ENCODE results near the gene KIR2DL4. TPM values are rescaled to one million over a fixed set of nuclear protein-coding genes. Genes with fewer than 3 reads are reported as not detected.
"Not testable (repeated sequence)": the region's sequence is repeated elsewhere in the genome, so short reads cannot be mapped to it uniquely, and the experiment has no call there.

The KIR2DL4 gene
- total RNA-seq = under 1 TPM; 0.13 to 0.21 TPM

DNA sequence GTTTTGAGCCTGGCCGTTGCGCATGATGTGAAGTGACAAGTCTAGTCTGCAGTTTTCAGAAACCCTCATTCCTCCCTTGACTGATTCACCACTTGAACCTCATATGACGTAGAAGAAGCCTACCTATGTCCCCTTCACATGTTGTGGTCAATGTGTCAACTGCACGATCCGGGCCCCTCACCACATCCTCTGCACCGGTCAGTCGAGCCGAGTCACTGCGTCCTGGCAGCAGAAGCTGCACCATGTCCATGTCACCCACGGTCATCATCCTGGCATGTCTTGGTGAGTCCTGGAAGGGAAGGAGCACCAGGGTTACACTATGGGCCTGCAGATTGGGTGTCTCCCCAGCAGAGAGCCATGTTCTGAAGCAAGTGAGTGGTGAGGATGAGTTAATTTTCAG is at the start of gene KIR2DL4:
KIR2DL4 (plus strand) TSS at position 201 of the 400 bp plus-strand sequence; CDS start at position 243, 42 bp downstream.
- CTCF ChIA-PET = no interaction called here

DNA sequence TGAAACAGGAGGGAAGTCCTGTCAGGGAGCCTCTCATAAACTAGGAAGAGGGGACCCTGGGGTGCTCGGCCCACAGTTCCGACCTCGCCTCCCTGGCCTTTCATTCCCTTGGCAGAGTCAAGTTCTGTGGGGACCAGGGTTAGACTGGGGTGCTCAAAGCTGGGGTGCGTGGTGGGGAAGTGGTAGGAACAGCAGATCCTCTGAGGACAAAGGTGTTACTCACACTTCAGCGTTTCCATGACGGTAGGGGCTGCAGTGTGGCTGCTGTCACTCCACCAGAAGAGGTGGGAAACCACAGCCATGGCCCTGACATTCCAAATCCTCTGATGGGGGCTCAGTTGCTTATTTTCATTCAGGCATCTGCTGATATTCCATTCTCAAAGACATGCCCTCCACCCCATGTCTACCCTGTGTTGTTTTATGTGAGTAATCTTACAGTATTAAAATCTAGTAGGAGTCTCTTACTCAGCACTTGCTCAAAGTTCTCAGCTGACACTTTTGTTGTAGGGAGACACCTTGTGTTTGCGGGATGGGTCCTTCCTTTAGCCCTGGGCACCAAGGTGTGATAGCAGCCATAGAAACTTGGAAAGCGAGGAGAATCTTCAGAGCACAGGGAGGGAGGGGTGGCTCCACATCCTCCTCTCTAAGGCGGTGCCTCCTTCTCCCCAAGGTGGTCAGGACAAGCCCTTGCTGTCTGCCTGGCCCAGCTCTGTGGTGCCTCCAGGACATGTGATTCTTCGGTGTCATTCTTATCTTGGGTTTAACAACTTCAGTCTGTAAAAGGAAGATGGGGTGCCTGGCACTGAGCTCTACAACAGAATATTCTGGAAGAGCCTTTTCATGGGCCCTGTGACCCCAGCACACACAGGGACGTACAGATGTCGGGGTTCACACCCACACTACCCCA is 47.0 kb upstream of the KIR2DL4 start:
- POLR2A ChIA-PET, CTCF ChIA-PET: not testable (repeated sequence)

More for the DNA sequence above, at the start of gene KIR2DL4:
- POLR2A ChIA-PET = no interaction called here

DNA sequence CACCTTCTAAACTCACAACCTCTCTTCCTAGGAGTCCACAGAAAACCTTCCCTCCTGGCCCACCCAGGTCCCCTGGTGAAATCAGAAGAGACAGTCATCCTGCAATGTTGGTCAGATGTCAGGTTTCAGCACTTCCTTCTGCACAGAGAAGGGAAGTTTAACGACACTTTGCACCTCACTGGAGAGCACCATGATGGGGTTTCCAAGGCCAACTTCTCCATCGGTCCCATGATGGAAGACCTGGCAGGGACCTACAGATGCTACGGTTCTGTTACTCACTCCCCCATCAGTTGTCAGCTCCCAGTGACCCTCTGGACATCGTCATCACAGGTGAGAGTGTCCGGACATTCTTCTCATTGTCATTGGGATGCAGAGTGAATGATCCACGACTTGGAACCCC is 44.8 kb upstream of the KIR2DL4 start:
- POLR2A ChIA-PET, CTCF ChIA-PET: not testable (repeated sequence)

DNA sequence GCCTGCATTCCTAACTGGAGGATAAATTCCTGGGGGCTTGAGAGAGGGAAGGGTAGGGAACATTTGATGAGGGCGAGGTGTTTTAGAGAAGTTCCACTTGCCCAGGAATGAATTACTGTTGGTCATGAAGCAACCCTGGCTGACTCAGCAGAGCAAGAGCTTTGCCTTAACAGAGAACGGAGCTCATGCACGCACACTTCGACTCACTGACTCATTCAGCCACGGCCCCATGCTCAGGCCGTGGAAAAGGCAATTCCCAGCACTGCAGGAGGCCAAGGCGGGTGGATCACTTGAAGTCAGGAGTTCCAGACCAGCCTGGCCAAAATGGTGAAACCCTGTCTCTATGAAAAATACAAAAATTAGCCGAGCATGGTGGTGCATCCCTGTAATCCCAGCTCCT is 39.2 kb upstream of the KIR2DL4 start:
- POLR2A ChIA-PET, CTCF ChIA-PET: not testable (repeated sequence)

DNA sequence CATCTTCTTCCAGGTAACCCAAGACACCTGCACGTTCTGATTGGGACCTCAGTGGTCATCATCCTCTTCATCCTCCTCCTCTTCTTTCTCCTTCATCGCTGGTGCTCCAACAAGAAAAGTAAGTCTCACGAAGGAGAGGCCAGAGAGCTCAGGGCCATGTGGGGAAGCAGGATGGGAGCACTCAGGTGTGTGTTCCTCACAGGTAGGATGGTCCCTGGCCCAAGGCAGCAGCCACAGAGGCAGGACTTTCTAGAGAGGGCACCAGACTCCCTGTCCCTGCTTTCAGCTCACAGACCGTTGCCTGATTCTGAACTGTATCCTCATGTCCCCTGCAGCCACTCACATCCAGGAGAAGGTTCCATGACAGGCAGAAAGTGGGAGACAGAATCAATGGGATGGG is 36.9 kb upstream of the KIR2DL4 start:
- CTCF ChIA-PET, POLR2A ChIA-PET: not testable (repeated sequence)

DNA sequence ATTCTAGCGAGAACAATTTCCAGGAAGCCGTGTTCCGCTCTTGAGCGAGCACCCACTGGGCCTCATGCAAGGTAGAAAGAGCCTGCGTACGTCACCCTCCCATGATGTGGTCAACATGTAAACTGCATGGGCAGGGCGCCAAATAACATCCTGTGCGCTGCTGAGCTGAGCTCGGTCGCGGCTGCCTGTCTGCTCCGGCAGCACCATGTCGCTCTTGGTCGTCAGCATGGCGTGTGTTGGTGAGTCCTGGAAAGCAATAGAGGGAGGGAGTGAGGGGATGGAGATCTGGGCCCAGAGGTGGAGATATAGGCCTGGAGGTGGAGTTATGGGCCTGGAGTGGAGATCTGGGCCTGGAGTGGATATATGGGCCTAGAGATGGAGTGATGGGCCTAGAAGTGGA is 33.8 kb upstream of the KIR2DL4 start, which contains the start of gene KIR2DL1:
KIR2DL1 (plus strand) TSS at position 148 of the 400 bp plus-strand sequence; CDS start at position 206, 58 bp downstream.
- POLR2A ChIA-PET, CTCF ChIA-PET: not testable (repeated sequence)

DNA sequence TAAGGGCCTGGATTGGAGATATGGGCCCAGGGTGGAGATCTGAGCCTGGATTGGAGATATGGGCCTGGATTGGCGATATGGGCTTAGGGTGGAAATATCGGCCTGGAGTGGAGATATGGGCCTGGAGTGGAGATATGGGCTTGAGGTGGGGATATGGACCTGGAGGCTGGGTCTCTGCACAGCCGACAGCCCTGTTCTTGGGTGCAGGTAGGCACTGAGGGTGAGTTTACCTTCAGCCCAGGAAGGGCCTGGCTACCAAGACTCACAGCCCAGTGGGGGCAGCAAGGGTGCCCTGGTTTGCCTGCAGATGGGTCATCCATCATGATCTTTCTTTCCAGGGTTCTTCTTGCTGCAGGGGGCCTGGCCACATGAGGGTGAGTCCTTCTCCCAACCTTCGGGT is 32.9 kb upstream of the KIR2DL4 start:
- POLR2A ChIA-PET, CTCF ChIA-PET: not testable (repeated sequence)

DNA sequence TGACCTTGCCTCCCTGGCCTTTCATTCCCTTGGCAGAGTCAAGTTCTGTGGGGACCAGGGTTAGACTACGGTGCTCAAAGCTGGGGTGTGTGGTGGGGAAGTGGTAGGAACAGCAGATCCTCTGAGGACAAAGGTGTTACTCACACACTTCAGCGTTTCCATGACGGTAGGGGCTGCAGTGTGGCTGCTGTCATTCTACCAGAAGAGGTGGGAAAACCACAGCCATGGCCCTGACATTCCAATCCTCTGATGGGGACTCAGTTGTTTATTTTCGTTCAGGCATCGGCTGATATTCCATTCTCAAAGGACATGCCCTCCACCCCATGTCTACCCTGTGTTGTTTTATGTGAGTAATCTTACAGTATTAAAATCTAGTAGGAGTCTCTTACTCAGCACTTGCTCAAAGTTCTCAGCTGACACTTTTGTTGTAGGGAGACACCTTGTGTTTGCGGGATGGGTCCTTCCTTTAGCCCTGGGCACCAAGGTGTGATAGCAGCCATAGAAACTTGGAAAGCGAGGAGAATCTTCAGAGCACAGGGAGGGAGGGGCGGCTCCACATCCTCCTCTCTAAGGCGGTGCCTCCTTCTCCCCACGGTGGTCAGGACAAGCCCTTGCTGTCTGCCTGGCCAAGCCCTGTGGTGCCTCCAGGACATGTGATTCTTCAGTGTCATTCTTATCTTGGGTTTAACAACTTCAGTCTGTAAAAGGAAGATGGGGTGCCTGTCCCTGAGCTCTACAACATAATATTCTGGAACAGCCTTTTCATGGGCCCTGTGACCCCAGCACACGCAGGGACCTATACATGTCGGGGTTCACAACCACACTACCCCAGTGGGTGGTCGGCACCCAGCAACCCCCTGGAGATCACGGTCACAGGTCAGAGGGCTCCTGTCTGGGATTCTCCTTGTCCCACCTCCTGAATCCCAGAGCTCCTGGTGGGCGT is 32.1 kb upstream of the KIR2DL4 start:
- POLR2A ChIA-PET, CTCF ChIA-PET: not testable (repeated sequence)

DNA sequence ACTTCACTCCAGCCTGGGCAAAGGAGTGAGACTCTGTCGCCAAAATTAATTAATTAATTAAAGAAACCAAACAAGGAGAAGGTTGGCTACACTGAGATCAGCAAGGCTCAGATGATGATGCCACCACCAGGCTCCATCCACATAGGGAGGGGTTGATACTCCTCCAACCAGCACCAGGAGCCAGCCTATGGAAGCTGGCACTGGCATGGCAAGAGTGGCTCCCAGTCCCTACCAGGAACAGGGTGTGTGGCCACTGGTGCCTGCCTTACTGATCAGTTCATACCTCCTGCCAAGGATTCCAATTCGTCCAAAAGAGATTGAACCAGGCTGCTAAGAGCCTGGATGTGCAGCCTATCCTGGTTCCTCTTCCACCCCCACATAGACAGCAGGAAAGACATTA is 30.7 kb upstream of the KIR2DL4 start:
- POLR2A ChIA-PET, CTCF ChIA-PET: not testable (repeated sequence)

DNA sequence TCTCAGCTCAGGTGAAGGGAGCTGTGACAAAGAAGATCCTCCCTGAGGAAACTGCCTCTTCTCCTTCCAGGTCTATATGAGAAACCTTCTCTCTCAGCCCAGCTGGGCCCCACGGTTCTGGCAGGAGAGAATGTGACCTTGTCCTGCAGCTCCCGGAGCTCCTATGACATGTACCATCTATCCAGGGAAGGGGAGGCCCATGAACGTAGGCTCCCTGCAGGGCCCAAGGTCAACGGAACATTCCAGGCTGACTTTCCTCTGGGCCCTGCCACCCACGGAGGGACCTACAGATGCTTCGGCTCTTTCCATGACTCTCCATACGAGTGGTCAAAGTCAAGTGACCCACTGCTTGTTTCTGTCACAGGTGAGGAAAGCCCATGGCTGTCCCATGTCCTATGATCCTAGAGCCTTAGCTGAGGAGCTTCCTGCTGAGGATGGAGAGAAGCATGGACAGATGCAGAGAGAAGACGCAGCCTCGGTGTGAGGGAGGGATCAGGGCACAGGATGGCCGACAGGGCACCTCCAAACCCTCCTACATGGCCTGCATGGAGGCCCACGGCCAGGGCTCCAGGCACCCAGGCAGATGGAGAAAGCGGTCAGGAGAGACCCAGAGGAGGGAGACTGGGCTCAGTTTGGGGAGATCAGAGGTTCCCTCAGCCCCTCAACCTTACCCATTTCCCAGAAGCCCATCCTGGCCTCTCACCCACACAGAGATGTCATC is 28.2 kb upstream of the KIR2DL4 start:
- CTCF ChIA-PET, POLR2A ChIA-PET: not testable (repeated sequence)

DNA sequence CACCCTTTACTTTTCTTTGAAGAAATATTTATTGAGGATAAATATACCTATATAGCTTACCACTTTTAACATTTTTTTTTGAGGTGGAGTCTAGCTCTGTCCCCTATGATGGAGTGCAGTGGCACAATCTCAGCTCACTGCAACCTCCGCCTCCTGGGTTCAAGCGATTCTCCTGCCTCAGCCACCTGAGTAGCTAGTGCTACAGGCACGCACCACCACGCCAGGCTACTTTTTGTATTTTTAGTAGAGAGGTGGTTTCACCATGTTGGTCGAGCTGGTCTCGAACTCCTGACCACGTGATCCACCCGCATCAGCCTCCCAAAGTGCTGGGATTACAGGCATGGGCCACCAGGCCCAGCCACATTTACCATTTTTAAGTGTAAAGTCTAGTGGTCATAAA is 27.6 kb upstream of the KIR2DL4 start:
- CTCF ChIA-PET, POLR2A ChIA-PET: not testable (repeated sequence)

DNA sequence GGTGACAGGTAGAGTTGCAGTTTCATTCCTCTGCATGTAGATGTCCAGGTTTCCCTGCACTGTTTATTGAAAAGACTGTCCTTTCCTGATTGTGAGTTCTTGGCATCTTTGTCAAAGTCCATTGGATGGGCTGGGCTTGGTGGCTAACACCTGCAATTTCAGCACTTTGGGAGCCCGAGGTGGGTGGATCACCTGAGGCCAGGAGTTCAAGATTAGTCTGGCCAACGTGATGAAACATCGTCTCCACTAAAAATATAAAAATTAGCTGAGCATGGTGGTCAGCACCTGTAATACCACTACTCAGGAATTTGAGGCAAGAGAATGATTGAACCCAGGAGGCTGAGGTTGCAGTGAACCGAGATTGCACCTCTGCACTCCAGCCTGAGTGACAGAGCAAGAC is 25.6 kb upstream of the KIR2DL4 start:
- POLR2A ChIA-PET, CTCF ChIA-PET: not testable (repeated sequence)

DNA sequence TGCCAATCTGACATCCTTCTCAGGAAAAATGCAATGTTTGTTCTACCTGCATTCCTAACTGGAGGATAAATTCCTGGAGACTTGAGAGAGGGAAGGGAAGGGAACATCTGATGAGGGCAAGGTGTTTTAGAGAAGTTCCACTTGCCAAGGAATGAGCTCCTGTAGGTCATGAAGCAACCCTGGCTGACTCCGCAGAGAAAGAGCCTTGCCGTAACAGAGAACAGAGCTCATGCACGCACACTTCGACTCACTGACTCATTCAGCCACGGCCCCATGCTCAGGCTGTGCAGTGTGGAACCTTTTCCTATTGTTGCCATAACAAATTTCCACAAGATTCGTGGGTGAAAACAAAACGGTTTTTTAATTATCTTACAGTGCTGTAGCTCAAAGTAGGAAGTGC is 24.5 kb upstream of the KIR2DL4 start:
- CTCF ChIA-PET, POLR2A ChIA-PET: not testable (repeated sequence)

DNA sequence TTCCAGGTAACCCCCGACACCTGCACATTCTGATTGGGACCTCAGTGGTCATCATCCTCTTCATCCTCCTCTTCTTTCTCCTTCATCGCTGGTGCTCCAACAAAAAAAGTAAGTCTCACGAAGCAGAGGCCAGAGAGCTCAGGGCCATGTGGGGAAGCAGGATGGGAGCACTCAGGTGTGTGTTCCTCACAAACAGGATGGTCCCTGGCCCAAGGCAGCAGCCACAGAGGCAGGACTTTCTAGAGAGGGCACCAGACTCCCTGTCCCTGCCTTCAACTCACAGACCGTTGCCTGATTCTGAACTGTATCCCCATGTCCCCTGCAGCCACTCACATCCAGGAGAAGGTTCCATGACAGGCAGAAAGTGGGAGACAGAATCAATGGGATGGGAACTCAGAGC is 20.5 kb upstream of the KIR2DL4 start:
- POLR2A ChIA-PET, CTCF ChIA-PET: not testable (repeated sequence)

DNA sequence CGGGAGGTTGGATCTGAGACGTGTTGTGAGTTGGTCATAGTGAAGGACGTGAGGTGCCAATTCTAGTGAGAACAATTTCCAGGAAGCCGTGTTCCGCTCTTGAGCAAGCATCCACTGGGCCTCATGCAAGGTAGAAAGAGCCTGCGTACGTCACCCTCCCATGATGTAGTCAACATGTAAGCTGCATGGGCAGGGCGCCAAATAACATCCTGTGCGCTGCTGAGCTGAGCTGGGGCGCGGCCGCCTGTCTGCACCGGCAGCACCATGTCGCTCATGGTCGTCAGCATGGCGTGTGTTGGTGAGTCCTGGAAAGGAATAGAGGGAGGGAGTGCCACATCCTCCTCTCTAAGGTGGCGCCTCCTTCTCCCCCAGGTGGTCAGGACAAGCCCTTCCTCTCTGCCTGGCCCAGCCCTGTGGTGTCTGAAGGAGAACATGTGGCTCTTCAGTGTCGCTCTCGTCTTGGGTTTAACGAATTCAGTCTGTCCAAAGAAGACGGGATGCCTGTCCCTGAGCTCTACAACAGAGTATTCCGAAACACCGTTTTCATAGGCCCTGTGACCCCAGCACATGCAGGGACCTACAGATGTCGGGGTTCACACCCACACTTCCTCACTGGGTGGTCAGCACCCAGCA is 17.2 kb upstream of the KIR2DL4 start:
- POLR2A ChIA-PET, CTCF ChIA-PET: not testable (repeated sequence)

DNA sequence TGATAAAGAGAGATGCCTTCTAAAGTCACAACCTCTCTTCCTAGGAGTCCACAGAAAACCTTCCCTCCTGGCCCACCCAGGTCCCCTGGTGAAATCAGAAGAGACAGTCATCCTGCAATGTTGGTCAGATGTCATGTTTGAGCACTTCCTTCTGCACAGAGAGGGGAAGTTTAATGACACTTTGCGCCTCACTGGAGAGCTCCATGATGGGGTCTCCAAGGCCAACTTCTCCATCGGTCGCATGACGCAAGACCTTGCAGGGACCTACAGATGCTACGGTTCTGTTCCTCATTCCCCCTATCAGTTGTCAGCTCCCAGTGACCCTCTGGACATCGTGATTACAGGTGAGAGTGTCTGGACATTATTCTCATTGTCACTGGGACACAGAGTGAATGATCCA is 15.3 kb upstream of the KIR2DL4 start:
- CTCF ChIA-PET, POLR2A ChIA-PET: not testable (repeated sequence)

DNA sequence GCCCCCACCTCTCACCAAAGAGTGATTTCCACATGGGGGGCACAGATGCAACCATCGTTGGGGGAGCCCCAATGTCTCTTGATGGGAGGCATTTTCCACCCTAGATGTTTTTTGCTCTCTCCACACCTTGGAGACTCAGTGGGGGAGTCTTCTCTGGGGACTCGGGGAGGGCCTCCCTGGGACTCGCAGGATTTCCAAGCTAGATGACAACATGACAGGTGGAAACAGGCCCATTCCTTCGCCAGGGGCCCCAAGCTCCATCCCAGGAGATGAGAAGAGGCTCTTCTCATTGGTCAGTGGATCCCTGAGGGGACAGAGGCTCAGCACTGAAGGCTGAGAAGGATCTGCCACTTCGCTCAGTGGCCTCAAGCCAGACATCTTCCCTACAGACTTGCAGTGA is 12.7 kb upstream of the KIR2DL4 start:
- ChIA-PET POLR2A (no interaction called here), CTCF (no interaction called here)

DNA sequence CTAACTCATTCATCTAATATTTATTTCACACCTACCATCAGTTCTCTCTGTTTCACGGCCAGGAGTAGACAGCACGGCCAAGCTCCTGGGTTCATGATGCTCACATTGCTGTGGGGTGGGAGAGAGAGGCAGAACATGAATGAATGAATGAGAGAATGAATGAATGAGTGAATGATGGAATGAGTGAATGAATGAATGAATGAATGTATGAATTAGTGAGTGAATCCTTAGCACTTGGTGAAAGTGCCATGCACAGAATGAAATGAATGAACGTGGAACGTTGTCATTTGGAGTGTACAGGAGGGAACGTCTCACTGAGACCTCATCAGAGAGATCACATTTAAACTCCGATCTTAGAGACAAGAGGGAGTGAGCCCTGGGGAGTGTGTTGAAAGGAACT is 11.9 kb upstream of the KIR2DL4 start:
- CTCF ChIA-PET = no interaction called here
- POLR2A ChIA-PET = no interaction called here

DNA sequence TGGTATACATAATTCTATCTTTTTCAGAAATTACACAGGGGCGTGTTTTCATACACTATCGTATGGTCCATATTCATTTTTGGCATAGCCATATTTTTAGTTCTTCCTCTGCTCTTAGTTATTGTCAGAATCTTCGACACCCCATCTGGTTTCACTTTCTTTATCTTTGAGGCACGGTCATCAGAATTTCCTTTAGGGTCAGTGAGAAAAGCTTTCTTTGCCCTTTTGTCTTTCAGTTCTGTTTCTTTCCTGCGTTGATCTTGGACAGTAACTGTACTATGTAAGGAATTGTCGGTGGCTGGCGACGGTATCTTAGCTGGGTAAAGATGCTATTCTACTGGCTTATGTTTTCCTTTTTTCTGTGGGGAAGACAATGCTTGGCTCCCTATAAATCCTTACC is 10.6 kb upstream of the KIR2DL4 start:
- CTCF ChIA-PET = no interaction called here
- POLR2A ChIA-PET = no interaction called here

DNA sequence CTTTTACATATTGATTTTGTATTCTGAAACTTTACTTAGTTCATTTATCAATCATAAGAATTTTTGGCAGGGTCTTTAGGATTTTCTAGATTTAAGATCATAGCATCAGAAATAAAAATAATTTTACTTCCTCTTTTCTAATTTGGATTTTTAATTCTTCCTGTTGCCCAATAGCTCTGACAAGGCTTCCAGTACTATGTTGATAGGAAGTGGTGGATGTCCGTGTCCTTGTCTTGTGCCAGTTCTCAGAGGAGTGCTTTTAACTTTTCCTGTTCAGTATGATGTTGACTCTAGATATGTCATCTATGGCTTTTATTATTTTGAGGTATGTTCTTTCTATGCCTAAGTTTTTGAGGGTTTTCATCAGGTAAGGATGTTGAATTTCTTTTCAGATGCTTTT is 7.7 kb upstream of the KIR2DL4 start:
- CTCF ChIA-PET = interaction anchor here (0.7 kb wide), 1 partner anchor 1196 kb away, joined by 3 read pairs; no protein-coding TSS in a partner anchor
- POLR2A ChIA-PET = no interaction called here
